ENCODE results near the gene MOSMO.
"Not testable (repeated sequence)": the region's sequence is repeated elsewhere in the genome, so short reads cannot be mapped to it uniquely, and the experiment has no call there.

MOSMO gene

GRCh38 chr16:22002047-22002446, 5.9 kb upstream of the MOSMO start:
- not testable (repeated sequence) for DNase-seq (ENCODE audit: low read depth in 2 of 2)

DNA sequence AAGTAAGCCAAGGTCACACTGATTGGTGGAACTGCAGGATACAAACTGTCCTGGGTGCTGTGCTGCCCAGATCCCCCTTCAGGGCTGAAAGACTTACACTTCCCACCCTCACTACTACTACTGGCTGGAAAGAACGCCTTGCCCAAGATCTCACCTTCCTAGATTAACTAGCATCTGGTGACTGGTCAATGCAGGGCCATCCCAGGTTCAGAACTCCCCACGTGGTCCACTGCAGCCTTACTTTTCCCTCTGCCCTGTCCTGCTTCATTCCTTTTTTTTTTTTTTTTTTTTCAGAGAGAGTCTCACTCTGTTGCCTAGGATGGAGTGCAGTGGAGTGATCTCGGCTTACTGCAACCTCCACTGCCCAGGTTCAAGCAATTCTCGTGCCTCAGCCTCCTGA, 4.7 kb upstream of the MOSMO start:
- DNase-seq (ENCODE audit: low read depth in 2 of 2): no peak

- DNase-seq (ENCODE audit: low read depth in 2 of 2): no peak
Measured at GRCh38 chr16:22004341-22004740, 3.6 kb upstream of the MOSMO start.

GRCh38 chr16:22005746-22006145, 2.2 kb upstream of the MOSMO start:
- no peak for DNase-seq (ENCODE audit: low read depth in 2 of 2)

GRCh38 chr16:22006636-22007035, 1.3 kb upstream of the MOSMO start:
- DNase-seq (ENCODE audit: low read depth in 2 of 2): no peak

GRCh38 chr16:22007159-22007508, 777 bp upstream of the MOSMO start:
- no peak for DNase-seq (ENCODE audit: low read depth in 2 of 2)

DNA sequence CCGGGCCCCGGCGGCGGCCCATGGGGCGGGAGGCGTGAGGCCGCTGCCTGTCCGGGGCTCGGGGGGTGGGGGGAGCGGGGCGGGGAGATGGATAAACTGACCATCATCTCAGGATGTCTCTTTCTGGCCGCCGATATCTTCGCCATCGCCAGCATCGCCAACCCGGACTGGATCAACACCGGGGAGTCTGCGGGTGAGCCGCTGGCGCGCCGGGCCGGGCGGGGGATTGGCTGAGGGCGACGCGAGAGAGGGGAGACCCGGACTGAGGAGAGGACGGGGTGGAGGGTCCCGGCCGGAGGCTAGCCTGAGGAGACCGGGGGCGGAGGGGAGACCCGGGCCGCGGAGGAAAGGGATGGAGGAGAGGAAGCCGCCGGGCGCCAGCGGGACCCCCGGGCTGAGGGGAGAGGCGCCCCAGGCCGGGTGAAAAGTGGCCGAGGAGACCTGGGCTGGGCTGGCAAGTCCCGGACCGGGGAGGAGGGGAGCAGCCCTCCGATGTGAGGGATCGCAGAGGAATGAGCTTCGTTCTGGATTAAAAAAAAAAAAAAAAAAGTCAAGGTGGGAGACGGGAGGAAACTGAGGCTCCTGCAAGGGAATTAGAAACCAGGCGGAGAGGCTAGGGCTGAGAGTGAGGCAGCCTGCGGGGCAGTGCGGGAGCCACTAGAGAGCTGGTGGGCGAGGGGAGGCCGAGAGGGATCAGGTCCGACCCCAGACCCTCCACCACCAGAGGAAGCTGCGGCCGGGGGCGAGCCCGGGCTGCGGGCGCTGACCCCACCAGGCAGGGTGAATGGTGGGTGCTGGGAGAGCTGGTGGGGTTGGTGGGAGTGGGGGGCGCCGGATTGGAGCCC, 526 bp downstream of the MOSMO start:
- DNase-seq (ENCODE audit: low read depth in 2 of 2): peak in 1 of 2 donors; percentile 20

GRCh38 chr16:22010902-22011301, 3.0 kb downstream of the MOSMO start:
- DNase-seq (ENCODE audit: low read depth in 2 of 2): no peak

- DNase-seq (ENCODE audit: low read depth in 2 of 2): no peak
Measured at GRCh38 chr16:22012241-22012640, 4.3 kb downstream of the MOSMO start.

GRCh38 chr16:22013486-22013885, 5.6 kb downstream of the MOSMO start:
- DNase-seq (ENCODE audit: low read depth in 2 of 2): no peak

DNA sequence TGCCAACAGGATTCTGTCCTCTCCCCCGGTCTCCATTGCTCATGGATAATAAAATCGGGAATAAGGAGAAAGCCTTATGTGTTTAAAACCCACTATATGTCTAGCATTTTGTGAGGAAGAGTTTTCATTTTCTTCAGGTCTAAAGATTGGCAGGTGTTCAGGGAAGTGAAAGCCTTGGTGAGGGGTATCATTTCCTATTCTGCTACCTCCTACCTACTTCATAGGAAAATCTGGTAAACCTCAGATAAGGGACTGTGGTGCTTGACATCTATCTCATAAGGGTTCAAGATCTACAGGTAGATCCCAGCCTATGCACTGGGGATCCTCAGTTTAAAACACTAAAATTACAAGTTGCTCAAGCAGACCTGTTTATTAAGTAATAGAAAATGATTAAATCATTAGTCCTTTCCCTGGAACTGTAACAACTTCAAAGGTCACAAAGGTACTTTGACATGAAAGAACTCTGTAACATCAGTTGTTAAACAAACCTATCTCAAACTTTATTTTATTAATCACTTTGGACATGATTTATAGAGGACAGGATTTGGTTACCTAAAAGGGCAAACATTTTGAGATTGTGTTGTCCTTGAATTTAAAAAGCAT, 6.5 kb downstream of the MOSMO start:
- DNase-seq (ENCODE audit: low read depth in 2 of 2): no peak

- no peak for DNase-seq (ENCODE audit: low read depth in 2 of 2)
Measured at GRCh38 chr16:22016927-22017326, 9.0 kb downstream of the MOSMO start.

DNA sequence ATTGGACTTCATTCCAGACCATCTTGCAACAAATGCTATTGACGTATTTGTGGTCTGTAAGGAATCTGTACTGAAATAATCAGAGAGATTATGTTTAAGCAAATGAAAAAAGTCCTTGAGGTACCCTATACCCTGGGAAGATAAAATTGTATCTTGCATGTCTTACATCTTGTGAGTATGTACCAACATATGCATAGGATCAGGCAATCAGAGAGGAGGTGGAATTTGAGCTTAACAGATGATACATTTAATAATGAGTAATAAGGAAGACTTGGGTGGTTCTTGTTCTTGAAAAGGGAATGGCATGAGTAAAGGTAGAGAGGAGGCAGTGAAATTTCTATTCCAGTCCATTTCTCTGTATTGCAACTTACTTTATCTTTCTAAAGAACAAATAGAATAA, 10.6 kb downstream of the MOSMO start:
- DNase-seq (ENCODE audit: low read depth in 2 of 2): no peak

GRCh38 chr16:22022151-22022550, 14.2 kb downstream of the MOSMO start:
- no peak for DNase-seq (ENCODE audit: low read depth in 2 of 2)

DNA sequence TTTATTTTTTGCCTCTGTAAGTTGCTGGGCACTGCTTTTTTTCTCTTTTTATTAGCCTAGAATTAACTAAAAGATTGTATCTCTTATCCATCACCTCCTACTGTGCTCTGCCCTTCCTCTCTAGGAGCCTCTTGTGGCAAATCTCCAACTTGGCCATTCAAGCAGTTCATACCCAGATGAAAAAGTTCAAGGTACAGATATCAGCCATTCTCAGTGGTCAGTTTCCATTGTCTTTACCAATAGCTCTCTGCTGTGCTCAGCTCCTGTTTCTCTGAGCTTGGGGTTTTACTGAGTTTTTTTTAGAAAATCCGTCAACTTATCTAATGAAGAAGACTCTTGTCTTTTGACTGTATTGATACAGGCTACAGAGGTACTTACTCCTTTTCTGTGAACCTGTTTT, 15.6 kb downstream of the MOSMO start:
- no peak for DNase-seq (ENCODE audit: low read depth in 2 of 2)

GRCh38 chr16:22024785-22025184, 16.9 kb downstream of the MOSMO start:
- DNase-seq (ENCODE audit: low read depth in 2 of 2): not testable (repeated sequence)

GRCh38 chr16:22027633-22028032, 19.7 kb downstream of the MOSMO start:
- no peak for DNase-seq (ENCODE audit: low read depth in 2 of 2)

GRCh38 chr16:22029632-22030031, 21.7 kb downstream of the MOSMO start:
- DNase-seq (ENCODE audit: low read depth in 2 of 2): no peak

- no peak for DNase-seq (ENCODE audit: low read depth in 2 of 2)
Measured at GRCh38 chr16:22030087-22030812, 22.3 kb downstream of the MOSMO start.

- DNase-seq (ENCODE audit: low read depth in 2 of 2): no peak
Measured at GRCh38 chr16:22031483-22032083, 23.7 kb downstream of the MOSMO start.

DNA sequence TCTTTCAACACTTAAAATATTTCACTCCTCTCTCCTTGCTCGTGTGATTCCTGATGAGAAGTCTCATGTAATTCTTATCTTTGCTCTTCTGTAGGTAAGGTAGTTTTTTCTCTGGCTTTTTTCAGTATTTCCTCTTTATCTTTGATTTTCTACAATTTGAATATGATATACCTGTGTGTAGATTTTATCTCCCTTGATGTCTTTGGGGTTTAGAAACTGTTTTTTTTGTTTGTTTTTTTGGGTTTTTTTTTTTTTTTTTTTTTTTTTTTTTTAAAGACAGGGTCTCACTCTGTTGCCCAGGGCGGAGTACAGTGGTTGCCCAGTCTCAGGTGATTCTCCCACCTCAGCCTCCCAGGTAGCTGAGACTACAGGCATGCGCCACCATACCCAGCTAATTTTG, 26.6 kb downstream of the MOSMO start:
- DNase-seq (ENCODE audit: low read depth in 2 of 2): no peak

DNA sequence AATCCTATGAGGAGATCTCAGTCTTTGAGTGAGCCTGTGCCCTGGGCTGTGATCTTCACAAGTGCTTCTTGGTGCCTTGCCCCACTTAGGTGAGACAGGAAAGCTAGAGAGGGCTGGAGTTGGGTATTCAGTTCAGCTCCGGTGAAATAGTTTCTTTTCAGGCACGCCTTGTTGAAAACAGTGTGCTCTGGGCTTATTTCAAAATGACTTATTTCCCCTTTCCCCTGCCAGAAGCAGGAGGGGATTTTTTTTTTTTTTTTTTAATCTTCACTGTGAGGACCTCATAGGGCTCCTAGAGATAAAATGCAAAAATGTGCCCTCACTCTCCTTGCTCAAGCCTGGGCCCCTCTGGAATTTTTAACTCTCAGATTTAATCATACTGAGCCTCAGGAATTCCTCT, 27.2 kb downstream of the MOSMO start:
- no peak for DNase-seq (ENCODE audit: low read depth in 2 of 2)
